ENCODE measurements around the gene CHST1.

Gene CHST1

GRCh38 chr11:45683271-45684058 lies 18.0 kb upstream of the CHST1 start:
- no peak for TF ChIP-seq CTCF (IDR thresholded peaks at IDR 0.05; ENCODE audit: low read depth, low read length)
- DNase-seq (ENCODE audit: extremely low read depth, low read depth), result no peak

- no peak for DNase-seq (ENCODE audit: extremely low read depth, low read depth)
- TF ChIP-seq CTCF (IDR thresholded peaks at IDR 0.05; ENCODE audit: low read depth, low read length), result no peak
Measured at GRCh38 chr11:45679806-45680205, 14.4 kb upstream of the CHST1 start.

DNA sequence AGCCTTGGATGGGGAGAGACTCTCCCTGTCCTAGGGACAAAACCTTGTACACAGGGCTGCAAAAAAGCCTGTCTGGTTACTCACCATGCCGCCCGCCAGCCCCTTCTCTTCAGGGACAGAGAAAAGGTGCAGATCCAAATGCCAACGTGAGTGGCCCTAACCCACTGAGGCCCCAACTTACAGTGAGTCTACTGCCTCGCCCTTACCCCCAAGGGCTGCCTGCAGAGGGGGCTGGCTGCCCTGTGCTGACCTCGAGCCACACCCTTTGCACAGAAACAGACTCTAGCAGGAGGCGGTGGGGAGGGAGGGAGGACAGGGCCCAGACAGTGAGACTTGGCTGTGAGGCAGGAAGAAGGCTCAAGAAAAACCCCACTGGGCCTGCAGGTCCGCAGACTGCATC lies 13.6 kb upstream of the CHST1 start:
- TF ChIP-seq CTCF (IDR thresholded peaks at IDR 0.05; ENCODE audit: low read depth, low read length), result no peak
- DNase-seq (ENCODE audit: extremely low read depth, low read depth), result no peak

GRCh38 chr11:45677770-45678512 lies 12.5 kb upstream of the CHST1 start:
- no peak for TF ChIP-seq CTCF (IDR thresholded peaks at IDR 0.05; ENCODE audit: low read depth, low read length)
- no peak for DNase-seq (ENCODE audit: extremely low read depth, low read depth)

DNA sequence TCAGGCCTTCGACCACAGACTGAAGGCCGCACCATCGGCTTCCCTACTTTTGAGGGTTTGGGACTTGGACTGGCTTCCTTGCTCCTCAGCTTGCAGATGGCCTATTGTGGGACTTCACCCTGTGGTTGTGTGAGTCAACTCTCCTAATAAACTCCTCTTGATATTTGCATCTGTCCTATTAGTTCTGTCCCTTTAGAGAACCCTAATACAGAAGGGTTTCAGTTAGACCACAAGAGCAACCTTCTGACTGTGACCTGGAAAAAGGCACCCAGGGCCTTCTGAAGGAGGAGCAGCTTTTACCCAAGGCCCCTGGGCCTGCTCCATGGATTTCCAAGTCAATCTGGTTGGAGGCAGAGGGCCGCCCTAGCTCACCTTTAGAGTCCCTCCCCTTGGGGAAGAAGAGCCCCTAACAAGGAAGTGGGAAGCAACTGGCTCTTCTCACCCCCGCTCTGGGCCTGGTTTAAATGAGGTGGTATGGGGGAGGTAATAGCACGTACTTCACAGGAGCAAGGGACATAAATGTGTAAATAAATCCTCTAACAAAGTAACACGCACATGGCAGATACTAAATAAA lies 11.2 kb upstream of the CHST1 start:
- DNase-seq (ENCODE audit: extremely low read depth, low read depth), result no peak

GRCh38 chr11:45675646-45676045 lies 10.2 kb upstream of the CHST1 start:
- no peak for DNase-seq (ENCODE audit: extremely low read depth, low read depth)
- no peak for TF ChIP-seq CTCF (IDR thresholded peaks at IDR 0.05; ENCODE audit: low read depth, low read length)

More for the DNA sequence above, 11.2 kb upstream of the CHST1 start:
- TF ChIP-seq CTCF (IDR thresholded peaks at IDR 0.05; ENCODE audit: low read depth, low read length), result no peak
